ENCODE measurements around the gene EML4.

DNA sequence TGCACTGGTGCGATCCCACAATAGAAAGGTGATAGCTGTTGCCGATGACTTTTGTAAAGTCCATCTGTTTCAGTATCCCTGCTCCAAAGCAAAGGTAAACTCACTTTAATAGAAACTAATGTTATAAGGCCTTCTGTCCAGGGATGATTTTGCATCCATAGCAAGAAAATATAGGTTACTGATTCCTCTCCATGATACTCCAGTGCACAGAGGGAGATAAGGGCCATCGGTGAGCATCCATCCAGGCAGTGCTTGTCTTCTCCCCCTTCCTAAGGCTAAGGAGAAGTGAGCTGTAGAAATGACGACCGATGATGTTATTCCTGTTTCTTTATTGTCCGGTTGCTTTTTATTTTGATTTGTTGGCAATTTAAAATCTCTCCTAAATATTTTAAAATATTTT is 159.8 kb downstream of the EML4 start:
- no peak for TF ChIP-seq CTCF (IDR thresholded peaks at IDR 0.05)
- no peak for TF ChIP-seq EZH2 (IDR thresholded peaks at IDR 0.05; ENCODE audit: borderline replicate concordance, insufficient read depth, low read depth, low read length, poor library complexity, severe bottlenecking)
